ENCODE measurements around the gene AP2S1.
"Not testable (repeated sequence)": the region's sequence is repeated elsewhere in the genome, so short reads cannot be mapped to it uniquely, and the experiment has no call there.

AP2S1 gene

GRCh38 chr19:46815833-46816627, 34.6 kb downstream of the AP2S1 start:
- TF ChIP-seq CTCF (IDR thresholded peaks at IDR 0.05; ENCODE audit: low read depth, low read length): no peak
- DNase-seq: peak; percentile 42
- Histone ChIP-seq H3K9me3 (ENCODE audit: severe bottlenecking) (no peaks in the 10 kb centered on the region), H3K36me3 (no peaks in the 10 kb centered on the region), H3K4me3 (ENCODE audit: low read depth, low read length) (no peak overlapping the region), H3K27me3 (ENCODE audit: insufficient read depth, low read depth, severe bottlenecking) (no peaks in the 10 kb centered on the region), H3K27ac (no peak overlapping the region)

GRCh38 chr19:46813839-46814358, 36.7 kb downstream of the AP2S1 start:
- Histone ChIP-seq H3K9me3 (ENCODE audit: severe bottlenecking) (no peaks in the 10 kb centered on the region), H3K4me3 (ENCODE audit: low read depth, low read length) (no peak overlapping the region), H3K27me3 (ENCODE audit: insufficient read depth, low read depth, severe bottlenecking) (no peaks in the 10 kb centered on the region), H3K36me3 (no peaks in the 10 kb centered on the region), H3K27ac (no peak overlapping the region)
- no peak for TF ChIP-seq CTCF (IDR thresholded peaks at IDR 0.05; ENCODE audit: low read depth, low read length)
- no peak for DNase-seq

DNA sequence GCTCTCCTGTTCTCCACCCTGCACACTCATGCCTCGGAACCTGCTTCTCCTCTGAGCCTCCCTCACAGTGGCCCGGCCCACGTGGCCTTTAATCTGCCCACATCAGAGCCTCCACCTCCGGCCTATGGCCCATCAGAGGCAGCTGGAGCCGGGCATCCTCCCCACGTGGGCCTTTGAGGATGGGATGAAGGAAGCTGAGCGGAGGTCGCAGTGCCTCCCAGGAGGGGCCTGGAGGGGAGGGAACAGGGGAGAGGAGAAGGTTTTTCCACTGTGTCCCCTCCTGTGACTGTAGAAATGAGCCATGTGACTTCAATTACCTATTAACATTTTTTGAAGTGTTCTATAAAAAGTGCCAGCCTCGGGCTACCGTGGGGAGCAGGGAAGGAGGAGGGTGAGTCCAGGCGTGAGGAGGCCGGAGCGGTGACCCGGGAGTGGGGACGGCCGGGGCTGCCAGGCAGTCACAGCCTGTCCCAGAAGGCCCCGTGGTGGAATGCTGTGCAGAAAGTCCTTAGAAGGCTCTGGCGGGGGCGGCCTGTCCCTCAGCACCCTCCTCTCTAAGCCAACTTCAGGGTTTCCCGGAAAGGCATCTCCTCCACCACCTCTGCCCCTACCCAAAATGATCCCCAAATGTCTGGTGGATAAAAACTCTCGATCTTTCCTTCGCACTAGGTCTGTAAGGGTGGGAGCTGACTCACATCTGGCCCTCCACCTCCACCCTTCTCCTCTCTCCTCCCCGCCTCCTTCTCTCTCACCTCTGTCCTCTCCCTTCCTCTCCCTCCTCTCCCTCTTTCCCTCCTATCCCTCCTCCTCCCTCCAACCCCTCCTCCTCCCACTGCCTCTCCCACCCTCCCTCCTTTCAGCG, 37.4 kb downstream of the AP2S1 start:
- no peaks in the 10 kb centered on the region for H3K36me3 ChIP-seq
- no peak for TF ChIP-seq CTCF (IDR thresholded peaks at IDR 0.05; ENCODE audit: low read depth, low read length)
- no peak overlapping the region for H3K27ac ChIP-seq

GRCh38 chr19:46809534-46810272, 40.9 kb downstream of the AP2S1 start:
- no peak for TF ChIP-seq CTCF (IDR thresholded peaks at IDR 0.05; ENCODE audit: low read depth, low read length)
- H3K9me3 ChIP-seq (ENCODE audit: severe bottlenecking): no peaks in the 10 kb centered on the region
- no peak overlapping the region for H3K4me3 ChIP-seq (ENCODE audit: low read depth, low read length)
- H3K36me3 ChIP-seq: no peaks in the 10 kb centered on the region
- no peak overlapping the region for H3K27ac ChIP-seq
- no peak for DNase-seq
- no peaks in the 10 kb centered on the region for H3K27me3 ChIP-seq (ENCODE audit: insufficient read depth, low read depth, severe bottlenecking)

More for the DNA sequence above, 37.4 kb downstream of the AP2S1 start:
- DNase-seq: peak; percentile 55
- Histone ChIP-seq H3K9me3 (ENCODE audit: severe bottlenecking) (no peaks in the 10 kb centered on the region), H3K4me3 (ENCODE audit: low read depth, low read length) (no peak overlapping the region), H3K27me3 (ENCODE audit: insufficient read depth, low read depth, severe bottlenecking) (no peaks in the 10 kb centered on the region)

- H3K36me3 ChIP-seq: no peaks in the 10 kb centered on the region
- no peak for TF ChIP-seq CTCF (IDR thresholded peaks at IDR 0.05; ENCODE audit: low read depth, low read length)
- H3K9me3 ChIP-seq (ENCODE audit: severe bottlenecking): no peaks in the 10 kb centered on the region
- no peak overlapping the region for H3K27ac ChIP-seq
- no peak overlapping the region for H3K4me3 ChIP-seq (ENCODE audit: low read depth, low read length)
- DNase-seq: no peak
- no peaks in the 10 kb centered on the region for H3K27me3 ChIP-seq (ENCODE audit: insufficient read depth, low read depth, severe bottlenecking)
Measured at GRCh38 chr19:46806656-46807055, 44.0 kb downstream of the AP2S1 start.

GRCh38 chr19:46804432-46804831, 46.2 kb downstream of the AP2S1 start:
- not testable (repeated sequence) for H3K27ac ChIP-seq, DNase-seq

More at GRCh38 chr19:46804432-46804831, 46.2 kb downstream of the AP2S1 start:
- H3K9me3 ChIP-seq (ENCODE audit: severe bottlenecking); H3K36me3 ChIP-seq; H3K27me3 ChIP-seq (ENCODE audit: insufficient read depth, low read depth, severe bottlenecking); H3K4me3 ChIP-seq (ENCODE audit: low read depth, low read length): not testable (repeated sequence)

All from WERI-Rb-1 (cell line).